Myocyte (in vitro differentiated cells): ENCODE data around the gene RUSF1. TPM values are rescaled to one million over a fixed set of nuclear protein-coding genes. Genes with fewer than 3 reads are reported as not detected.
A peak's percentile ranks its signal among the peaks of the same experiment; 100 is the strongest.
"Not testable (repeated sequence)": the region's sequence is repeated elsewhere in the genome, so short reads cannot be mapped to it uniquely, and the experiment has no call there.

ENCODE experiments used
- DNase-seq: peaks from one replicate; pipeline ENCODE4 v3.0.0-alpha.2; 2012; ENCODE audit warnings: low read depth
- total RNA-seq: library from RNA; depleted of rRNA; stranded (reverse); fragments of >200 nt; gene quantifications from 2 replicates; pipeline ENCODE4 v1.2.3, GENCODE V29; 2014

RUSF1 gene
- total RNA-seq, 1 donor from 2014 or later, result 58.9 TPM

DNA sequence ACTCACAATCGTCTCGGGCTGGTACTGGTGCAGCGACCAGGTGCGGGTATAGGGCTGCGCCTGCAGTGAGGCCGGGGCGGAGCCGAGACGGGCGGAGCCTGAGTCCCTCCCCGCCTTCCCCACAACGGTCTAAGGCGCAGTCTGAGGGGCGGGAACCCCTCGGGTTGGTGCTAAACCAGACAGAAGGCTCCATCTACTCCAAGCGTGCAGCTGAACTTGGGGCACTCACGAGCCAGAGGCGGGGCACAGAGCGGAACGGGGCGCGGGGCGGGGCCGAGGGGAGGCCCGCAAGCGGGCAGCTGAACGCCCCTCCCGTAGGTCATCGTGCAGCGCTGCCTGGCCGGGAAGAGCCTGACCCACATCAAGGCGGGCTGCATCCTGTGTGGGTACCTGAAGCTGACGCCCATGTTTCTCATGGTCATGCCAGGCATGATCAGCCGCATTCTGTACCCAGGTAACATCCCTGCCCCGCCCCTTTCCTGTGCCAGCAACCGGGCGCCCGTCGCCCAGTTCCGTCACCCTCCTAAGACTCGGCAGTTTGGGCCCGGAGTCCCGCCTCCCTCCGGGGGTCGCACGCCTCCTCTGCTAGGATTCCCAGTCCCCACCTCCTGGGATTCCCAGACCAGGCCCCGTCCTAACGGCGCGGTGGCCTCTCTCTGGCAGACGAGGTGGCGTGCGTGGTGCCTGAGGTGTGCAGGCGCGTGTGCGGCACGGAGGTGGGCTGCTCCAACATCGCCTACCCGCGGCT is 20.3 kb downstream of the RUSF1 start:
- DNase-seq, result peak; percentile 41

- no peak for DNase-seq
These were observed 21.0 kb downstream of the RUSF1 start for GRCh38 chr16:31487071-31487719.

- peak; percentile 38 for DNase-seq
These were observed 22.1 kb downstream of the RUSF1 start for GRCh38 chr16:31486045-31486444.

- no peak for DNase-seq
These were observed 22.6 kb downstream of the RUSF1 start for GRCh38 chr16:31485571-31485970.

DNA sequence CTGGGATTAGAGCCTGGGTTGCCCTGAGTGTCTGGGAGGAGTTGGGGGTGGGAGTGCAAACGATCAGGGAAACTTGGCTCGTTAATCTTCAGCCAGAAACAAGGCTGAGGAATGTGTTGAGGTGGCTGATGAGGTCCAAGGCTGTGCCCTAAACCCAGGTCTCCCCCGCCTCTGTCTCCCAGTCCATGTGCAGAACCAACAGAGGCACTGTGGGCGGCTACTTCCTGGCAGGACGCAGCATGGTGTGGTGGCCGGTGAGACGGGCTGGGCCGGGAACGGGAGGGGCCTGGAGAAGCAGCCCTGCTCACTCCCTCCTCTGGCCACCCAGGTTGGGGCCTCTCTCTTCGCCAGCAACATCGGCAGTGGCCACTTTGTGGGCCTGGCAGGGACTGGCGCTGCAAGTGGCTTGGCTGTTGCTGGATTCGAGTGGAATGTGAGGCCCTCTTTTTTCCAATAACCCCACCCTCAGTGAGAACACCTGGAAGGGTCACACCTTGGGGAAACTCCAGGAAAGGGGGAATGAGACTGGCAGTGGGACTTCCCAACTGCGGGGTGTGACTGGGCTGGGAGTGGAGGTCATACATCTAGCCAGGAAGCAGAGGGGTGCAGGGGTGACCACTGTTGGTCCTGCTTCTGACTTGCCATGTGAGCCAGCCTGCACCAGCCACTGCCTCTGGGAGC is 23.6 kb downstream of the RUSF1 start:
- no peak for DNase-seq

- not testable (repeated sequence) for DNase-seq
These were observed 24.1 kb downstream of the RUSF1 start for GRCh38 chr16:31484048-31484447.

- no peak for DNase-seq
These were observed 25.1 kb downstream of the RUSF1 start, which contains the start of gene SLC5A2 for GRCh38 chr16:31483081-31483480. Gene SLC5A2 (plus strand): TSS chr16:31483123. CDS start chr16:31483137, 14 bp downstream.

- DNase-seq, result no peak
These were observed 27.2 kb downstream of the RUSF1 start for GRCh38 chr16:31480851-31481536.

GRCh38 chr16:31479751-31480150 is 28.4 kb downstream of the RUSF1 start:
- no peak for DNase-seq

- DNase-seq, result no peak
These were observed 29.2 kb downstream of the RUSF1 start for GRCh38 chr16:31478956-31479355.

DNA sequence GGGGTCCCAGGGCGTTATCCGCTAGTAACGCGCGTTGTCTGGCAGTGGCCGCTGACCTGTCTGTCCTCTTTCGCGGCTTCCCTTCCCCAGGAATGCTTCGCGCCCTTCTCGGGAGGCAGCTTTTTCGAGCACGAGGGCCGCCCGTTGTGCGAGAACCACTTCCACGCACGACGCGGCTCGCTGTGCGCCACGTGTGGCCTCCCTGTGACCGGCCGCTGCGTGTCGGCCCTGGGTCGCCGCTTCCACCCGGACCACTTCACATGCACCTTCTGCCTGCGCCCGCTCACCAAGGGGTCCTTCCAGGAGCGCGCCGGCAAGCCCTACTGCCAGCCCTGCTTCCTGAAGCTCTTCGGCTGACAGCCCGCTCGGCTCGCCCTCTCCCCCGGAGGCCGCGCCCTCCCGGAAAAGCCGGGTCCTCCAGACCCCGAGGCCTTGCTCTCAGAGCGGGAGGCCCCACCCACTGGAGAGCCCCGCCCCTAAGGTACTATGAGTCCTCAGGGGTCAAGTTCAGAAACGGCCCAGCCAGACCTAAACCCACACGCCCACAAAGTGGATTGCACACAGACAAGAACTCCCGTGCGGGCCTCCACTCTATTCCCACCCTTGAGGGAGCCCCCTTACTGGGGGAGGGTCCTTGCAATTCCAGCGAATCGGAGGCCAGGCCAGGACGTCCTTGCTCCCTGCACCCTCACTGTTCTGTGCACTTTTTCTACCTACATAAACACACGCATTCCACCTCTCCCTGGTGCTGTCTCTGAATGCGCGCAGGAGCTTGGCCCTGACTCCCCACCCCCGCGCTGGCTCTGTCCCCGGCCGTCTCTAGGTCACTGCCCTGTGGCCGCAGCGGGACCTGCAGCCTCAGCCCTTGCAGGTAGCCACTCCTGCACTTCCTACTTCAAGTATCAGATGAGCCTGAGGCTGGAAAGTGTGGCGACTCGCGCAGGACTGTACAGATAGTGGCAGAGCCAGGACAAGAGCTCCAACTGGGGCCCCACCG is 30.7 kb downstream of the RUSF1 start:
- DNase-seq, result no peak

GRCh38 chr16:31476303-31477219 is 31.6 kb downstream of the RUSF1 start:
- DNase-seq, result no peak

- DNase-seq, result no peak
These were observed 32.3 kb downstream of the RUSF1 start for GRCh38 chr16:31475946-31476302.

DNA sequence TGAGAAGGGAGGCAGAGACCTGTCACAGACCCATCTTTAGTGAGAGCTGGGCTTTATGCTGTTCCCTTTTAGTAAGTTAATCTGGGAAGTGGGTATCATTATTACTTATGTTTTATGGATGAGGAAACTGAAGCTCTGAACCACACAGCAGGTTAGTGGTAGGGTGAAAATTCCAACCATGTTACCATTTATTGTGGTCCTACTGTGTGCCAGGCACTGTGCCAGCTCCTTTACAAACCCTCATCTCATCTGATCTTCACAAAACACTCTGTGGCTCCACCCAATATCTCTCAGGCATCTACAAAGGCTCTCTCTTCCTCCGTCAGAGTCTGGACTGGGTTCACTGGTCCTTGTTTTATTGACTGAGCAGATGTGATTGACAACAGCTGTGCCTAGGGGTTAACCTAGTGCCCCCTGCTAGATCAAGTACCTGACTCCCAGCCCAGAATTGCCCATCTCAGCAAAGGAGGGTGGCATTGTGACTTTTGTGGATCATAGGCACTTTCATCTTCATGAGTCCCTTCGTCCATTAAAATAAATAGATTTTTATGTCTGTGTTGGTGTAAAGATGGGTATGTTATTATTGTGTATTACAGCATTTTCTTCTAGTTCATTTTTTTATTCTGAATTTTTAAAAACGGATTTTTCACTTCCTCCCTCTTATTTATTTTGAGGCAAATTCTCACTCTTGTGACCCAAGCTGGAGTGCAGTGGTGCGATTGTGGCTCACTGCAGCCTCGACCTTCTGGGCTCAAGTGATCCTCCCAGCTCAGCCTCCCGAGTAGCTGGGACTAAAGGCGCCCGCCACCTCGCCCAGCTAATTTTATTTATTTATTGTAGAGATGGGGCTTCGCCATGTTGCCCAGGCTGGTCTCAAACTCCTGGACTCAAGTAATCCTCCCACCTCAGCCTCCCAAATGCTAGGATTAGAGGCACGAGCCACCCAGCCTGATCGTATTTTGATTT is 33.1 kb downstream of the RUSF1 start:
- DNase-seq, result no peak

DNA sequence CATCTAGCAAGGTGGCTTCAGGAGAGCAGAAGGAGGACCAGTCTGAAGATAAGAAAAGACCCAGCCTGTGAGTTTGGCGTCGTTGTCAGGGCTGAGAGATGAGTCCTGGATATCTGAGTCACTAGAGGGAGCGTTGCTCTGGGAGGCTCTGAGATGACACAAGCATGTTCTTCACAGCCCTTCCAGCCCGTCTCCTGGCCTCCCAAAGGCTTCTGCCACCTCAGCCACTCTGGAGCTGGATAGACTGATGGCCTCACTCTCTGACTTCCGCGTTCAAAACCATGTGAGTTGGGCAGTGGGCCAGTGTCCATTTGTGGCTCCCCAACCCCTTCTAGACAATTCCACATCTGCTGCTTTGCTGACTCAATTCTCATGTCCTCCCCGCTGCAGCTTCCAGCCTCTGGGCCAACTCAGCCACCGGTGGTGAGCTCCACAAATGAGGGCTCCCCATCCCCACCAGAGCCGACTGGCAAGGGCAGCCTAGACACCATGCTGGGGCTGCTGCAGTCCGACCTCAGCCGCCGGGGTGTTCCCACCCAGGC is 33.9 kb downstream of the RUSF1 start:
- peak; percentile 82 for DNase-seq

DNA sequence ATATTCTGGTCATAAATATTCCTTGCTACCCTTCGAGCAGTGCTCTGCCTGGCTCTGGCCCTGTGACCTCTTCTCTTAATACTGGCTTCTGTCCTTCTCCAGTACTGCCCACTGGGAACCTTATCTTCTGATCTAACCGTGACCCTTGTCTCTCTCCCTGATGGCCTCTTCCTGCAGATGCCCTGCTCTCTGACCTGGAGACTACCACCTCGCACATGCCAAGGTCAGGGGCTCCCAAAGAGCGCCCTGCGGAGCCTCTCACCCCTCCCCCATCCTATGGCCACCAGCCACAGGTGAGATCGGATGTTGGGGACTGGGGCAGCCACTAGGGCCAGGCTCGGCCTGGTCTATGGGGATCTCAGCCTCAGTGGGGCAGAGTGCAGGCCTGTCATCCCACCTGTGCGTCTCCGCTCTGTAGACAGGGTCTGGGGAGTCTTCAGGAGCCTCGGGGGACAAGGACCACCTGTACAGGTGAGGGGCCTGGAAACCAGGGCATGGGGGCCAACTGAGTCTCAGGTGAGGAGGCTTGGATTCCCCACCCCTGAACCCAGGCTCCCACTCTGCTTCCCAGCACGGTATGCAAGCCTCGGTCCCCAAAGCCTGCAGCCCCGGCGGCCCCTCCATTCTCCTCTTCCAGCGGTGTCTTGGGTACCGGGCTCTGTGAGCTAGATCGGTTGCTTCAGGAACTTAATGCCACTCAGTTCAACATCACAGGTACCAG is 34.8 kb downstream of the RUSF1 start:
- DNase-seq, result no peak

- DNase-seq, result peak; percentile 69
These were observed 35.4 kb downstream of the RUSF1 start for GRCh38 chr16:31472709-31473203.
